Measurements from ENCODE around the gene SUPT20H. TPM values are rescaled to one million over a fixed set of nuclear protein-coding genes. Genes with fewer than 3 reads are reported as not detected.
A peak's percentile ranks its signal among the peaks of the same experiment; 100 is the strongest.

SUPT20H gene
- total and polyA plus RNA-seq, 2 experiments from 2014 or later = 49.8 to 64.2 TPM

DNA sequence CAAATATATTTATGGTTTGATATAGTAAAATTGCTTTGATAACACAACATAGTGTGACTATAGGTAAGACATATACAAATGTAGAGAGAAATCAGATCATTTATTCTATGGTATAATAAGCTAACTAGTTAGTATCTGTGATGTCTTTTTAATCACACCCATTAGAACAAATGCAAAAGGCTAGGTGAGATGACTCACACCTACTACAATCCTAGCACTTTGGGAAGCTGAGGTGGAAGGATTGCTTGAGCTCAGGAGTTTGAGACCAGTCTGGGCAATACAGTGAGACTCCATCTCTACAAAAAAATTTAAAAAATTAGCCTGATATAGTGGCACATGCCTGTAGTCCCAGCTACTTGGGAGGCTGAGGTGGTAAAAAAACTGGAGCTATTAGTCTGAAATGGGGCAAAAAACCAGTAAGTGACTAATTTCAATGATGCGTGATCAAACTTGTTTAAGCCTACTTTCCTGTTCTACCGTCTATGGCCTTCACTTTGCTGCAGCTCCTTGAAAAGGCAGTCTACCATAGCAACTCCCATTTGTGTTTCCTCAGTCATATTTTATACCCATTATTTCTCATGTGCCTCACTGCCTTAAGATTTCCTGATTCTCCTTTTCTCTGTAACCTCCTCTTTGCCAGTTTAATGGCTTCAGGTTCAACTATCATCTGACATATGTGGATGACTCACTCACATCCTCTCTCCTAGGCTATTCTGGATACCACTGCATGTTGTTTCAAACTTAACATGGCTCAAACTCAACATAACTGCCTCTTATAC lies 72.8 kb downstream of the SUPT20H start:
- peak in 1 of 2 donors; percentile 5 for DNase-seq (ENCODE audit: low read depth in 1 of 2, low spot score in 1 of 2)
- Histone ChIP-seq H3K9me3 (ENCODE audit: low read depth) (no peaks in the 10 kb centered on the region), H3K27ac (no peak overlapping the region), H3K36me3 (peaks cover 61% of the 10 kb centered on the region), H3K27me3 (no peaks in the 10 kb centered on the region), H3K4me1 (ENCODE audit: low read depth) (no peaks in the 10 kb centered on the region), H3K4me3 (no peak overlapping the region)
- TF ChIP-seq, protein P1, sequence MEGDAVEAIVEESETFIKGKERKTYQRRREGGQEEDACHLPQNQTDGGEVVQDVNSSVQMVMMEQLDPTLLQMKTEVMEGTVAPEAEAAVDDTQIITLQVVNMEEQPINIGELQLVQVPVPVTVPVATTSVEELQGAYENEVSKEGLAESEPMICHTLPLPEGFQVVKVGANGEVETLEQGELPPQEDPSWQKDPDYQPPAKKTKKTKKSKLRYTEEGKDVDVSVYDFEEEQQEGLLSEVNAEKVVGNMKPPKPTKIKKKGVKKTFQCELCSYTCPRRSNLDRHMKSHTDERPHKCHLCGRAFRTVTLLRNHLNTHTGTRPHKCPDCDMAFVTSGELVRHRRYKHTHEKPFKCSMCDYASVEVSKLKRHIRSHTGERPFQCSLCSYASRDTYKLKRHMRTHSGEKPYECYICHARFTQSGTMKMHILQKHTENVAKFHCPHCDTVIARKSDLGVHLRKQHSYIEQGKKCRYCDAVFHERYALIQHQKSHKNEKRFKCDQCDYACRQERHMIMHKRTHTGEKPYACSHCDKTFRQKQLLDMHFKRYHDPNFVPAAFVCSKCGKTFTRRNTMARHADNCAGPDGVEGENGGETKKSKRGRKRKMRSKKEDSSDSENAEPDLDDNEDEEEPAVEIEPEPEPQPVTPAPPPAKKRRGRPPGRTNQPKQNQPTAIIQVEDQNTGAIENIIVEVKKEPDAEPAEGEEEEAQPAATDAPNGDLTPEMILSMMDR (IDR thresholded peaks at IDR 0.05; ENCODE audit: low read depth, low read length) = no peak

DNA sequence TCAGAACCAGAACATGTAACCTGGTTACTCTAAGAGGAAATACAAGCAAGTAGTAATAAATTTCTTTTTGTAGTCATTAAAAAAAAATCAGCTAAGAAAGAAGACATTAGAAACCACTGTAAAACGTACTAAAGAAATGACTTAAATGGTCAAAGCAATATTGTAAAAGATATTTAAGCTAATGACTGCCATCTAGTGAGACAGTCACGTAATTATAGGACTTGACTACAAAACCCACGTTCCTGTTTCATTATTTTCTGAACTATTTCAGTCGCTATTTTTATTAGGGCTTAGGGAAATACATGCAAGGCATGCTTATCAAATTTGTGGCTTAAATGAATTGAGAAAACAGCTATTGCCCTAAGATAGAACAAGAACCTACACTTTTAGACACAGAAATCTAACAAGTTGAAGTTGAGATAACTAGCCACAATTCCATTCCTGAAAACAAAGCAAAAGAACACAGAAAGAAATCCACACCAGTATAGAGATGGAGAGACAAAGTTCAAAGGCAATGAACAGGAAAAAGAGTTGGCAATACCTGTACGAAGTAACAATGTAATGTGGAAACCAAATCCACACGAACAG lies 78.2 kb downstream of the SUPT20H start:
- H3K36me3 ChIP-seq = peaks cover 50% of the 10 kb centered on the region

DNA sequence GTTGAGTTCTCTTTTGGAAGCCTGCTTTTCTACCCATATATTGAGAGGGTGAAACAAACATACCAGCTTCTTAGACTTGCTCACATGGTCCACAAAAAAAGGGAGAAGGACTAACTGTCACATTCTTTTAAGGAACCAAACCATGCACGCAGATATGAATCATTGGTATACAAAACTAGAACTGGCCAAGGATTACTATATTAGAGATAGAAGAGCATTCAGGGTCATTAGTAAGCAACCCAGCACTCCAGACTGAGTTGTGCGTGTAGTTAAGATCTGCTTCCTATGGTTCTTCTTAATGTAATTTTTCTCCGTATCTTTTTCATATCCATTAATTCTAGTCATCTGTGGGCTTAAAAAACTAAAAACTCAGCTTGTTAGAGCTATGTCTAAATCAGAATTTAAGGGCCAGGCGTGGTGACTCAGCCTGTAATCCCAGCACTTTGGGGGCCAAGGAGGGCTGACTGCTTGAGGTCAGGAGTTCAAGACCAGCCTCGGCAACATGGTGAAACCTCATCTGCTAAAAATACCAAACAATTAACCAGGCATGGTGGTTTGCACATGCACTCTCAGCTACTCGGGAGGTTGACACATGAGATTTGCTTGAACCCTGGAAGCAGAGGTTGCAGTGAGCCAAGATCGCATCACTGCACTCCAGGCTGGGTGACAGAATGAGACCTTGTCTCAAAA lies 80.0 kb downstream of the SUPT20H start:
- peak in 1 of 2 donors; percentile 9 for DNase-seq (ENCODE audit: low read depth in 1 of 2, low spot score in 1 of 2)
- no peak overlapping the region for H3K27ac ChIP-seq
- H3K4me1 ChIP-seq (ENCODE audit: low read depth) = no peaks in the 10 kb centered on the region
- TF ChIP-seq, protein P1 (IDR thresholded peaks at IDR 0.05; ENCODE audit: low read depth, low read length) = no peak
- H3K27me3 ChIP-seq = no peaks in the 10 kb centered on the region
- no peaks in the 10 kb centered on the region for H3K9me3 ChIP-seq (ENCODE audit: low read depth)
- no peak overlapping the region for H3K4me3 ChIP-seq
- peaks cover 40% of the 10 kb centered on the region for H3K36me3 ChIP-seq

More for the DNA sequence above, 78.2 kb downstream of the SUPT20H start:
- TF ChIP-seq, protein P1 (IDR thresholded peaks at IDR 0.05; ENCODE audit: low read depth, low read length) = peak; percentile 49
- no peak overlapping the region for H3K27ac ChIP-seq
- peak; percentile 52 to 77 for DNase-seq (ENCODE audit: low read depth in 1 of 2, low spot score in 1 of 2)
- no peaks in the 10 kb centered on the region for H3K4me1 ChIP-seq (ENCODE audit: low read depth)
- H3K27me3 ChIP-seq = no peaks in the 10 kb centered on the region
- H3K9me3 ChIP-seq (ENCODE audit: low read depth) = no peaks in the 10 kb centered on the region
- no peak overlapping the region for H3K4me3 ChIP-seq

DNA sequence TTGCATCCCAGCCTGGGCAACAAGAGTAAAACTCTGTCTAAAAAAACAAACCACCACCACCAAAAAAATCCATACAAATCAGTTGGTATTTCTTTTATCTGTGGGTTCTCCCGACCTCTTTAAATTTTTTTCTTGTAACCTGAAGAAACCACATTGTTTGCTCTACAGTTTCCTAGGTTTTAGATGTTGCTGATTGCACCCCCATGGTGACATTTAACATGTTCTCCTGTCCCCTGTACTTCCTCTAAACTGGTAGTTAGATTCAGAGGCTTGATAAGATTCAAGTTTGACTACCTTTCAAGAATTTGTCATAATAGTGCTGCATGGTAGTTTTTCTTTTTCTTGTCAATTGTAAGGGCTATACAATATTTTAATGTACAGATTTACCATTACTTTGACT lies 84.3 kb downstream of the SUPT20H start:
- Histone ChIP-seq H3K4me3 (no peak overlapping the region), H3K27ac (no peak overlapping the region), H3K36me3 (peaks cover 41% of the 10 kb centered on the region), H3K27me3 (no peaks in the 10 kb centered on the region), H3K9me3 (ENCODE audit: low read depth) (no peaks in the 10 kb centered on the region), H3K4me1 (ENCODE audit: low read depth) (no peaks in the 10 kb centered on the region)
- no peak for DNase-seq (ENCODE audit: low read depth in 1 of 2, low spot score in 1 of 2)
- TF ChIP-seq, protein P1 (IDR thresholded peaks at IDR 0.05; ENCODE audit: low read depth, low read length) = no peak

DNA sequence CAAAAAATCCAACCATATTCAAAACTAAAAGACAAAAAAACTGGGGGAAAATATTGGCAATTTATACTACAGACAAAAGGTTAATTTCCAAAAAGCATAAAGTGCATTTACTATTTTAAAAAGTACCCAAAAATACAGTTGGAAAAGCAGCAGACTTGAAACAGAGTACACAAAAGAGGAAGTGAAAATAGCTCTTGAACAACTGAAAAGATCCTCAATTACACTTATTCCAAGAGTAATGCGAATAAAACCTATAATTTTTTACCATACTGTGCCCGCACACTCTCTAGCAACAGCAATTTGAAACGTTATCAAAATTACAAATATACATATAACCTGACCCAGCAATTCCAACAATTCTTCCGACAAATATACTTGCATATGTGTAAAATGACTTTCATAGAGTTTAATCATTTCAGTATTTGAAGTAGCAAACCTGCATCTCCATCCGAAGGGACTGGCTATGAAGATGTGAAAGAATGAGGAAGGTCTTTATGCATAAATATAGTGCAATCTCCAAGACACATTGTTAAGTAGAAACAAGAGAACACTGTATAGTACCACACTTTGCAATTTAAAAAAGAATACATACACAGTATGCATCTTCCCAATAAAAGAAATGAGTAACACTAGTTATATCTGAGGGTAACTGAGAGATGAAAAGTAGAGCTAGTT lies 85.7 kb downstream of the SUPT20H start:
- no peaks in the 10 kb centered on the region for H3K9me3 ChIP-seq (ENCODE audit: low read depth)
- no peak for DNase-seq (ENCODE audit: low read depth in 1 of 2, low spot score in 1 of 2)
- no peak overlapping the region for H3K4me3 ChIP-seq
- no peak overlapping the region for H3K27ac ChIP-seq
- peaks cover 41% of the 10 kb centered on the region for H3K36me3 ChIP-seq
- TF ChIP-seq, protein P1 (IDR thresholded peaks at IDR 0.05; ENCODE audit: low read depth, low read length) = no peak
- no peaks in the 10 kb centered on the region for H3K4me1 ChIP-seq (ENCODE audit: low read depth)
- H3K27me3 ChIP-seq = no peaks in the 10 kb centered on the region
